CD14-positive monocyte (primary cell): Measurements from ENCODE around the gene SRD5A1. TPM values are rescaled to one million over a fixed set of nuclear protein-coding genes. Genes with fewer than 3 reads are reported as not detected.

Experiments
- DNase-seq, 3 donors: peaks; one replicate each; pipeline ENCODE4 v3.0.0-alpha.2; 2011 to 2022
- H2AFZ ChIP-seq: 2 replicates; pipeline ENCODE4 v1.6.0; 2012; ENCODE audit warnings: mild to moderate bottlenecking, low read depth, low read length, inconsistent platforms; ENCODE audit not compliant: insufficient read depth, poor library complexity, severe bottlenecking
- H3K27ac ChIP-seq, 2 donors: 1 replicate in 1 of 2; 2 replicates in 1 of 2; pipeline ENCODE4 v1.5.1; 2012 to 2013; ENCODE audit warnings: low read length in 2 of 2, control low read depth in 1 of 2, inconsistent platforms in 1 of 2, low read depth in 1 of 2, mild to moderate bottlenecking in 1 of 2
- H3K27me3 ChIP-seq, 2 donors: one replicate each; pipeline versions ENCODE4 v1.6.0 to v1.6.1; 2011 to 2013; ENCODE audit warnings: low read length in 2 of 2; ENCODE audit not compliant: control insufficient read depth in 2 of 2, insufficient read depth in 2 of 2
- H3K36me3 ChIP-seq, 2 donors: replicated peaks in 1 of 2; 1 replicate in 1 of 2; 2 replicates in 1 of 2; pipeline versions ENCODE4 v1.5.1 to v1.6.1; 2012 to 2013; ENCODE audit warnings: low read length in 2 of 2, control low read depth in 1 of 2, inconsistent platforms in 1 of 2, mild to moderate bottlenecking in 1 of 2; ENCODE audit not compliant: insufficient read depth in 2 of 2, control insufficient read depth in 1 of 2
- H3K4me1 ChIP-seq, 2 donors: 1 replicate in 1 of 2; 2 replicates in 1 of 2; pipeline versions ENCODE4 v1.5.1 to v1.6.1; 2012 to 2013; ENCODE audit warnings: low read length in 2 of 2, control low read depth in 1 of 2, inconsistent platforms in 1 of 2, mild to moderate bottlenecking in 1 of 2, moderate library complexity in 1 of 2; ENCODE audit not compliant: insufficient read depth in 2 of 2, control insufficient read depth in 1 of 2
- H3K4me2 ChIP-seq: replicated peaks from 2 replicates; pipeline ENCODE3; 2012; ENCODE audit warnings: low read length, moderate library complexity, mild to moderate bottlenecking; ENCODE audit not compliant: poor library complexity, severe bottlenecking; ENCODE audit errors: extremely low read depth
- H3K4me3 ChIP-seq, 3 experiments: fragments of 200-600 bp in 1 of 3; sonication (generic) in 1 of 3; replicated peaks in 1 of 3; 1 replicate in 2 of 3; 2 replicates in 1 of 3; pipeline ENCODE4 v1.5.1; 2011 to 2013; ENCODE audit warnings: low read length in 3 of 3, mild to moderate bottlenecking in 3 of 3, control low read depth in 2 of 3, low read depth in 2 of 3, inconsistent platforms in 1 of 3, moderate library complexity in 1 of 3
- H3K79me2 ChIP-seq: 2 replicates; pipeline ENCODE4 v1.6.0; 2012; ENCODE audit warnings: mild to moderate bottlenecking, control low read depth, inconsistent platforms, low read length, moderate library complexity; ENCODE audit not compliant: insufficient read depth
- H3K9ac ChIP-seq: 2 replicates; pipeline ENCODE4 v1.6.0; 2017; ENCODE audit warnings: low read length, mild to moderate bottlenecking; ENCODE audit not compliant: insufficient read depth, poor library complexity, severe bottlenecking
- H3K9me3 ChIP-seq, 2 donors: replicated peaks in 1 of 2; 1 replicate in 1 of 2; 2 replicates in 1 of 2; pipeline versions ENCODE4 v1.5.1 to v1.6.1; 2012 to 2013; ENCODE audit warnings: low read length in 2 of 2, control low read depth in 1 of 2; ENCODE audit not compliant: control insufficient read depth in 1 of 2, insufficient read depth in 1 of 2
- H4K20me1 ChIP-seq: 2 replicates; pipeline ENCODE4 v1.6.0; 2012; ENCODE audit warnings: mild to moderate bottlenecking, low read length, control low read depth, moderate library complexity; ENCODE audit not compliant: insufficient read depth
- H3K27ac Mint-ChIP-seq, 7 donors: one replicate each; pipeline ENCODE4 v1.8.0; 2020; ENCODE audit warnings: mild to moderate bottlenecking in 7 of 7, mixed read lengths in 7 of 7, moderate library complexity in 6 of 7, inconsistent platforms in 2 of 7
- H3K27me3 Mint-ChIP-seq, 3 donors: one replicate each; pipeline ENCODE4 v1.8.0; 2021 to 2022; ENCODE audit warnings: low read depth in 3 of 3, mild to moderate bottlenecking in 3 of 3, mixed read lengths in 3 of 3, moderate library complexity in 3 of 3, inconsistent platforms in 1 of 3
- H3K36me3 Mint-ChIP-seq, 2 donors: one replicate each; pipeline ENCODE4 v1.8.0; 2020; ENCODE audit warnings: mixed read lengths in 2 of 2, inconsistent platforms in 1 of 2, mild to moderate bottlenecking in 1 of 2
- H3K4me1 Mint-ChIP-seq: one replicate; pipeline ENCODE4 v1.8.0; 2020; ENCODE audit warnings: mild to moderate bottlenecking, mixed read lengths
- H3K4me3 Mint-ChIP-seq, 2 donors: one replicate each; pipeline ENCODE4 v1.8.0; 2020; ENCODE audit warnings: mild to moderate bottlenecking in 2 of 2, mixed read lengths in 2 of 2, moderate library complexity in 1 of 2
- H3K9me3 Mint-ChIP-seq, 7 donors: one replicate each; pipeline ENCODE4 v1.8.0; 2020 to 2022; ENCODE audit warnings: mixed read lengths in 7 of 7, mild to moderate bottlenecking in 6 of 7, moderate library complexity in 6 of 7, inconsistent platforms in 2 of 7
- WGBS: methylation state at CpG from one replicate; pipeline ENCODE4 v1.1.5; 2013; ENCODE audit warnings: missing lambda C conversion rate; ENCODE audit not compliant: insufficient coverage; 5-methylcytosine and 5-hydroxymethylcytosine counted together
- intact Hi-C, 2 donors: fragments of 100-400 bp; cut with micrococcal nuclease; formaldehyde crosslinking; loops; one replicate each; pipeline versions ENCODE4 v1.15.0 to v1.15.1; 2023
- polyA plus RNA-seq, 3 donors: library from polyadenylated mRNA; depleted of rRNA in 1 of 3; unstranded in 2 of 3; stranded (reverse) in 1 of 3; fragments of 300-500 nt in 2 of 3; fragments of >200 nt in 1 of 3; fragmentation: Illumina TruSeq in 2 of 3; gene quantifications; 1 replicate in 2 of 3; 2 replicates in 1 of 3; pipeline ENCODE4 v1.2.3, GENCODE V29; 2012 to 2021
- TF ChIP-seq, protein P1 (sequence below): fragments of 200-600 bp; IDR thresholded peaks from one replicate; pipeline ENCODE4 v1.8.0; 2022; ENCODE audit warnings: antibody characterized with exemption, mild to moderate bottlenecking

Gene SRD5A1
- polyA plus RNA-seq, 3 donors = 21.2 to 34.7 (median 26.0) TPM

DNA sequence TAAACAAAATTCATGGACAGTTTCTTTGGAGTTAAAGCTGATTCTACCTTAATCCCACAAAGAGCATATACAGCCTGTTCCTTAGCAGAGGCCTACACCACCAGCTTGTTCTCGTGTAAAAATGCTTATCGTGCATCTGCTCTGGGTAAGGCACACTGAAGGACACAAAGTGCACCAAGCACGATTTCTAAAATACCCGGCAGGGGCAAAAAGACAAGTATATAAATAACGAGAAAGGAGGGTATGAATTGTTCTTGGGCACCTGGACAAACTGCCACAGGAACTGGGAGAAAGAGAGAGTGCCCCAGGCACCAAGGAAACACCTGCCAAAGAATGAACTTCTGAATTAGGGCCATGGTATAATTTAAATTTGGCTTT is 25.7 kb upstream of the SRD5A1 start:
- DNase-seq = no peak
- H3K4me3 ChIP-seq = no peak overlapping the region
- H3K4me2 ChIP-seq = no peak overlapping the region
- peaks cover 94 to 100% of the 10 kb centered on the region in 2 donors for H3K36me3 ChIP-seq
- no peaks in the 10 kb centered on the region for H3K9me3 Mint-ChIP-seq
- peaks cover 15% of the 10 kb centered on the region for H3K4me1 Mint-ChIP-seq
- H3K4me1 ChIP-seq = no peaks in the 10 kb centered on the region
- 93% methylated on average over 4 of the region's 5 CpGs for WGBS
- H3K36me3 Mint-ChIP-seq = peaks cover 87 to 100% of the 10 kb centered on the region in 2 donors
- H3K9me3 ChIP-seq = no peaks in the 10 kb centered on the region
- H4K20me1 ChIP-seq = peaks cover 26% of the 10 kb centered on the region
- peak overlapping the region in 1 of 2 donors; percentile 47 for H3K27ac ChIP-seq
- intact Hi-C loops = no loop called here
- H3K79me2 ChIP-seq = no peaks in the 10 kb centered on the region
- H3K27me3 ChIP-seq = no peaks in the 10 kb centered on the region
- TF ChIP-seq, protein P1, sequence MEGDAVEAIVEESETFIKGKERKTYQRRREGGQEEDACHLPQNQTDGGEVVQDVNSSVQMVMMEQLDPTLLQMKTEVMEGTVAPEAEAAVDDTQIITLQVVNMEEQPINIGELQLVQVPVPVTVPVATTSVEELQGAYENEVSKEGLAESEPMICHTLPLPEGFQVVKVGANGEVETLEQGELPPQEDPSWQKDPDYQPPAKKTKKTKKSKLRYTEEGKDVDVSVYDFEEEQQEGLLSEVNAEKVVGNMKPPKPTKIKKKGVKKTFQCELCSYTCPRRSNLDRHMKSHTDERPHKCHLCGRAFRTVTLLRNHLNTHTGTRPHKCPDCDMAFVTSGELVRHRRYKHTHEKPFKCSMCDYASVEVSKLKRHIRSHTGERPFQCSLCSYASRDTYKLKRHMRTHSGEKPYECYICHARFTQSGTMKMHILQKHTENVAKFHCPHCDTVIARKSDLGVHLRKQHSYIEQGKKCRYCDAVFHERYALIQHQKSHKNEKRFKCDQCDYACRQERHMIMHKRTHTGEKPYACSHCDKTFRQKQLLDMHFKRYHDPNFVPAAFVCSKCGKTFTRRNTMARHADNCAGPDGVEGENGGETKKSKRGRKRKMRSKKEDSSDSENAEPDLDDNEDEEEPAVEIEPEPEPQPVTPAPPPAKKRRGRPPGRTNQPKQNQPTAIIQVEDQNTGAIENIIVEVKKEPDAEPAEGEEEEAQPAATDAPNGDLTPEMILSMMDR = no peak
- H2AFZ ChIP-seq = no peak overlapping the region
- no peak overlapping the region for H3K9ac ChIP-seq
- H3K27ac Mint-ChIP-seq = peak overlapping the region in 3 of 7 donors; percentile 17 to 82 (median 22)
- H3K4me3 Mint-ChIP-seq = no peak overlapping the region
- H3K27me3 Mint-ChIP-seq = no peaks in the 10 kb centered on the region

GRCh38 chr5:6608016-6608415 is 25.2 kb upstream of the SRD5A1 start:
- Histone ChIP-seq H4K20me1 (peaks cover 30% of the 10 kb centered on the region), H3K9me3 (no peaks in the 10 kb centered on the region), H3K4me2 (no peak overlapping the region), H3K27ac (no peak overlapping the region), H3K27me3 (no peaks in the 10 kb centered on the region), H3K79me2 (no peaks in the 10 kb centered on the region), H3K4me3 (no peak overlapping the region), H3K4me1 (no peaks in the 10 kb centered on the region), H3K36me3 (peaks cover 95 to 100% of the 10 kb centered on the region in 2 donors), H3K9ac (no peak overlapping the region), H2AFZ (no peak overlapping the region)
- Mint-ChIP-seq H3K4me3 (no peak overlapping the region), H3K4me1 (peaks cover 15% of the 10 kb centered on the region), H3K27ac (peak overlapping the region in 5 of 7 donors; percentile 7 to 75 (median 62)), H3K9me3 (no peaks in the 10 kb centered on the region), H3K27me3 (no peaks in the 10 kb centered on the region), H3K36me3 (peaks cover 87 to 100% of the 10 kb centered on the region in 2 donors)
- intact Hi-C loops = no loop called here
- WGBS = 83% methylated on average over 1 of the region's 3 CpGs
- TF ChIP-seq, protein P1 = no peak
- no peak for DNase-seq
